ENCODE results near the gene CARMIL1.

The CARMIL1 gene

DNA sequence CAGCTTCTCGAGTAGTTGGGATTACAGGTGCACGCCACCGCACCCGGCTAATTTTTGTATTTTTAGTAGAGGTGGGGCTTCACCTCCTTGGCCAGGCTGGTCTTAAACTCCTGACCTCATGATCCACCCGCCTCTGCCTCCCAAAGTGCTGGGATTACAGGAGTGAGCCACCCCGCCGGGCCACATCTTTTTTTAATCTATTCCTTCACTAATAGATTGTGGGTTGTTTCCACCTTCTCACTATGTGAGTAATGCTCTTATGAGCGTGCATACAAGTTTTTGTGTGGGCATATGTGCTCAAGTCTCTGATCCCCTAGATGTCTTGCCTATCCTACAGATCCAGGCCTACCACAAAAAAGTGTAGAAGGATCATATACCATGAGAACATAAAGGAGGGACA lies 30.7 kb downstream of the CARMIL1 start:
- no peak for DNase-seq (ENCODE audit: low read depth in 2 of 2)

DNA sequence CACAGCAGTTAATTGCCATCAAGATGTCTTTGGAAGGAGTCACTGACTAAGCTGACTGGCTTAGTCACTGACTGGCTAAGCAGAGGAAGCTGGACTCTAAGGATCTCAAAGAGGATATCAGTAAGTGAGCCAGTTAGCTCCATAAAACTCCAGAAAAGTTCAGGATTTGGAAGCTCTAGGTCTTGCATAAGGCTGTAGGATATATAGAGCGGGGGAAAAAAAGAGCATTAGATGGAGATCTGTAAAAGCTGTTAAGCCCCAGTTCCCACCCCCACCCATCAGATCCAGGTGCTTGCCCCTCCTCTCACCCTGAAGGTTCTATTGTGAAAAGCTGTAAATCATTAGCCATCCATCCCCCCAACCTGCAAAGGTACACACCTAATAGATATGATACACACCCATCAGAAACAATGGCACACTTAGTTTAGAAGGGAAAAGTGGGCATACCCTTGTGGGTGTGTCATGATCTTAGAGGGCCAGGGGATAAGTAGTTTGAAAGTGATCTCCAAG lies 32.2 kb downstream of the CARMIL1 start:
- no peak for DNase-seq (ENCODE audit: low read depth in 2 of 2)

DNA sequence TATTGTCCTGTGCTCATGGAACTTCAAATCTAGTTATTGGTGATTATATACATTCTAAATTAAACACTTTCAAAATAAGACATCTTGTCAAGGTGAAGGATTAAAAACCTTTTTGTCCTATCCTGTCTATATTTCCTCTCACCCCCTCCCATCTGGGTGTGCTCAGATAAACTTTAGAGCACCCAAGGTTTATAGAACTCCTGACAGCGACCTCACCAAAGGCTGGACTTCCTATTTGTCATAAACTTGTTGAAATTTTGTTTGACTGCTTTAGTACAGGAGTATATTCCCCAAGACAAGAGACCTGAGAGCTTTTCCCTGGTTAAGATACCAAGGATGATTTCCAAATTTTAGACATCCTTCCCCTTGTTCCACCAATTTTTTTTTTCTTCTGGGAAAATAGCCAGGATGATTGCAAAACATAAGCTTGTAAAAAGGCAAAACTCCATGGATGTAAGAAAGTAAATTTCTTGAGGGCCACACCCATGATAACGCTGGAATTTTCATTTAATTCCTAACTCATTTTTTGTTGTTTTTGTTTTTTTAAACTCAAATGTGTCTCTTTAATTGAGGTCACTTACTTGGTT lies 33.0 kb downstream of the CARMIL1 start:
- DNase-seq (ENCODE audit: low read depth in 2 of 2): peak; percentile 64 to 67

DNA sequence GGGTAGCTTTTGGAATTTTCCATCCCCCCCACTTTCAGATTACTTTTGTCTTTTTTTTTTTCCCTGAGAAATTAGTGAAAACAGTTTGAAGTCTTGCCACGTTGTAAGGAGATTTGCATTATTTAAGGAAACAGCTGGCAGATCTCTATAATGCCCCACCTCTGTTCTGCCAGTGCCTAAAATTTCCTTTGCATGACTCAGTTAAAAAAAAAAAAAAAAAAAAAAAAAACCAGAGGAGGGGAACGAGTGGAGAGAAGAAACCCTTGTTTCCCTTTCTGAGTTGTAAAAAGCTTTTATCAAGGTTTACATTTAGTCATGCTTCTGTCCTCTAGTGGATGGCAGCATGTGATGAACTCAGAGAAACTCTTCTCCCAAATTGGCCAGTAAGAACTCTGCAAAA lies 33.5 kb downstream of the CARMIL1 start:
- DNase-seq (ENCODE audit: low read depth in 2 of 2): no peak

DNA sequence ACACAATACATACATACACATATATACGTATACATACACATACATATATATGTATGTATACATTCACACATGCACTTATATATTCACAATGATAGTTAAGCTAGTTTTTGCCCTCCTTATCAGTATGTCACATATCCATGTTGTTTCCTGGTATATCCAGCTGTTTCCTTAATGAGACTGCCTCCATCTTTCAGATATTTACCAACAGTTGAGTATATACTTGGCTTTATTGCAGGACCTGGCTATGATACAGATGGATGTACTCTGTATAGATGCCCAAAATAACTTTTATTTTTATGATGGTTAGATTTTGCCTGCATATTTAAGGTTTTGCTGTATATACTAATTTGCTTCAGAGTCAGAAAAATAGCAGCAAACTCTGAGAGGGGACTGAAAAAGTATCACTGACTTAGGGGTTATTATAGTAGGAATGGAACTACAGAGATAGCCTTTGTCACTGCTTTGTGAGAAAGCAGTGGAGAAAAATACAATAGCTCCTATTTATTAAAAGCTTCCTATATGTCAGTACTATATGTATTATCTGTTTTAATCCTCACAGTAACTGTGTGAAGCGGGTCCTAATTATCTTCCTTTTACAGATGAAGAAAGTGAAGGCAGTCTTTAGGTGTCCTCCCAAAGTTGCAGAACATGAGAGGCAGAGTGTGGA lies 35.5 kb downstream of the CARMIL1 start:
- no peak for DNase-seq (ENCODE audit: low read depth in 2 of 2)

DNA sequence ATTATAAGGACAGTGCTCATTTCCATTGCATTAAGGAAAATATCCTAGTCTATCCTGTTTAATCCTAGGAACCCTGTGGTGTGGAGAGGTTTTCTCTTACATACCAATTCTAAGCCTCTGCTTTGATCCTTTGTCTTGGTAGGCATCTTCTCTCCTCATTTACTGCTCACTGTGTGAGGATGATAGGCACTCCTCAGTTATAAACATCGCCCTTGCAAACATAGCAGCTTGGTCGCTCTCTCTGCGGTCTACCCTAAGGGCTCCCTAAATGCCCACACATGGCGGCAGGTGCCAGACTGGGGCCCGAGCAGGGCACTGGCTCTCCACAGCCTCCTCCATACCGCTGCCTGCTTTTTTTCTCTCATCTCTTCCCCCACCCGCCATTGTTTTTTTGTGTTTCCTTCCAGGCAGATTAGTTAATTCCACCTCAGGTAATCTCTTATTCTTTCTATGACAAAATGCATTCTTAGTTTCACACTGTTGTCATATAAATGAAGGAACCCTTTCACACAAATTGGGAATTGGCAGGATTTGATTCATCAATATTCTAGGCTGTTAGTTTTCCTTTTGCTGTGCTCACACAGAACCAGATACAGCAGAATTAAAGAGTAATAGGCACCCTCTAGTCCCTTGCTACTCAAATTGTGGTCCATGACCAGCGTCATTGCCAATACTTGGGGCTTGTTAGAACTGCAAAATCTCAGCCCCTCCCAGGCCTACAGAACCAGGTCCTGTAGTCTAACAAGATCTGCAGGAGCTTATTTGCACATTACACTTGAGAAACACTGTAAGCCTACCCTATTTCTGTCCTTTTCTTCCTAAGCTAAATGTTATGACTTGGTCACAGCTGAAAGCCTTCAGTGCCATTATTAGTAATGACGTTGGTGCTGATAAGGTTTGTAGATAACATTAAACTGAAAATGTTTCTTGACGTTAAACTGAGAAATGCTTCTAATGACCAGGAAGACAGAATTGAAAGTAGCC lies 36.3 kb downstream of the CARMIL1 start:
- DNase-seq (ENCODE audit: low read depth in 2 of 2): no peak

DNA sequence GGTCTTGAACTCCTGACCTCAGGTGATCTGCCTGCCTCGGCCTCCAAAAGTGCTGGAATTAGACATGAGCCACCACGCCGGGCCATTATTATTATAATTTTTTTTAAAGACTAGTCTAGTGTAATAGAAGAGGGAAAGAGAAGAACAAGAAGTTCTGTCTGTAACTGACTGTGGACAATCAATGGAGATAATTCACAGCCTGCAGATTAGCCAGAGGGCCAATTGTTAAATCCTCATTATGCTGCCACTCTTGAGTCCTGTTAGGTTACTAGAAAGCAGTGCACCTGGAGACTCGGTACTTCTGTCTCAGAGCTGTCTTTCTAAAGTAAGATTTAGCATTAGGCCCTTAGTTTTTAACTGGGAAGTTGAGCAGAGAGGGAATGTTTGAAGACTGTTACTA lies 37.5 kb downstream of the CARMIL1 start:
- no peak for DNase-seq (ENCODE audit: low read depth in 2 of 2)

DNA sequence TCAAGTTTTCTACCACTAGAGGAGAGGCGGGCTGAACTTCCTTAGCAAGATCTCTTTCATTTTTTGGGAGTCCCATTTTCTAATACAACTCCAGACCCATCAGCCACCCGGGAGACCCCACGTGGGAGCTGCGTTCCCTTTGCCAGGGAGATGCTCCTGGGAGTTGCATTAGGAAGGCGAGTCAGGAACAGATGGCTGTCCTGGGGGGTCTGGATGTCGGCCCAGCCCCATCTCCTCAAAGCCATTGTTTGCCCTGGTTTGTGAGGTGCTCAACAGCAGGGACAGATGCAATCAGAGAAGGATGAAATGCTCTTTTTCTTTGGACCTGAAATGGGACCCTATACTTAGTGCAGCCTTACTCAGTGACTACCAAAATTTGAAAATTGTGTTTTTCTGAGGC lies 39.4 kb downstream of the CARMIL1 start:
- no peak for DNase-seq (ENCODE audit: low read depth in 2 of 2)

DNA sequence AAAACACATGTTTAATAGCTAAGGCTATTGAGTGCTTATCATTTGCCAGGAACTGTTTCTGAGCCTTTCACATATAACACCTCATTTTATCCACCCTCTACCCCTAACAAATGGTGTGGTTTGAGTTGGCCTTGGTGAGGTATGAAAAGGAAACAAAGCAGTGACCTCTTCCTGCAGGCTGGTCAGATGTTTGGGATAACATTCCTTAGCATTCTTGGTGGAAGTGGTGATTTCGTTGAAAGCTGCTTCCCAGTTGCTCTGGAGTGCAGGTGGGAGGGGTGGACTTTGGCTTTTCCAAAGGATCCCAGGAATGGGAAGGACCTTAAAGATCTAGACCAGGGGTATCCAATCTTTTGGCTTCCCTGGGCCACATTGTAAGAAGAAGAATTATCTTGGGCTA lies 41.3 kb downstream of the CARMIL1 start:
- DNase-seq (ENCODE audit: low read depth in 2 of 2): no peak

DNA sequence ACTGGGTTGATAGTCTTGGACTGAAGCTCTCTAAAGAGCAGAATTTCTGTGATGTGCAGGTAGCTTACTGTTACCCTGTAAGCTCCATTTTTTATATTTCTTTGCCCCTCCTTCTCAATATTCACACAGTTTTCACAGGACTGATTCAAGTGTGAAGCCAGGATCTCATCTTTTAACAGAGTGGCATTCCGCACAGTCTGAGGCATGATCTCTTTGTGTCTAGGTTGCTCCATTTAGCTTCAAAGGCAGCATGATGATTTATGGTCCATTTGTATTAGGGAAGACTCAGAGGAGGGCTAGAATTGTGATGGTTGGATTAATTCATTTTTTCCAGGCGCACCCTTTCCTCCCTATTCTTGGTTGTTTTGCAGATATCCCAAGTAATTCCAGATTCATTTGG lies 43.5 kb downstream of the CARMIL1 start:
- DNase-seq (ENCODE audit: low read depth in 2 of 2): no peak

DNA sequence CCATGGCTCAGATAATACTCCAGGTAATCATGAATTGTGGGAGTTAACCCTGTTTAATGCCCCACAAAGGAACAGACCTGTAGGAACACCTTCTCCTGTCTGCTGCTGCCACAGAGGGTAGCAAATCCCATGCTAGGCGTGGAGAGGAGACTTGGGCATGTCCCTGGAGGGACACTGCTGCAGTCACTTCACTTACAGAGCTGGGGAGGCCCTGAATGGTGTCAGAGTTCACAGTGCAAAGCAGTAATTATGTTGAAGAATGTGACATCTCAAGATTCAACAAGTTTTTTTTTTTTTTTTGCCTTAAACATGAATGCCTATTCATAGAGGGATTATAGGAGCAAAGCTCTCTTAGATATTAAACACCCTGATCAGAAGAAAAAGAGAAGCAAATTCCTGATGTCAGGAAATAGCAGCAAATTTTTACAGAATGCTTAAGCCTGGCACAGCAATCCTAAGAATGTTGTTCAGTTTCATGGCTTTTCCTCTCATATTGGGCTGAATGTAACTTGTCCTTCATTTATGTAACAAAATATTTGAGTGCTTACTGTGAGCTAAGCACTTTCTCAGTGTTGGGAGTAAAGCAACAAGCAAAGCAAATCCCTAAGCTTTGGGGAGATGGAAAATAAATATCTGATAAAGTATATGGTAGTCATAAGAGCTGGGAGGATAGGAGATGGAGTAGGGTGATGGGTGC lies 45.0 kb downstream of the CARMIL1 start:
- no peak for DNase-seq (ENCODE audit: low read depth in 2 of 2)

DNA sequence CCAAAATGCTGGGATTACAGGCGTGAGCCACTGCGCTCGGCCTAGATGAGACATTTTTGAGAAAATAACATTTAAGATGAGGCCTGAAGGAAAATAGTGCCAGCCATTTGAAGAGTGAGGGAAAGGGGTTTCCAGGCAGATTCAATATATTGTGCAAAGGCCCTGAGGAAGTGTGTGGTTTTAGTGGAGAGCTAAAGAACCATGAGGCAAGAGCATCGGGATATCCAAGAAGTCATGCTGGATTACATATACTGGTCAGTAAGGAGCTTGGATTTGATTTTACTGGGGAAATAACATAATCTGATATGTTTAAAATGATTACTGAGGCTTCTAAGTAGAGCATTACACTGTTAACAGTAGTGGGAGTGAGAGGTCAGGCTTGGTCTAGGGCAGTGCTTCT lies 47.0 kb downstream of the CARMIL1 start:
- no peak for DNase-seq (ENCODE audit: low read depth in 2 of 2)

DNA sequence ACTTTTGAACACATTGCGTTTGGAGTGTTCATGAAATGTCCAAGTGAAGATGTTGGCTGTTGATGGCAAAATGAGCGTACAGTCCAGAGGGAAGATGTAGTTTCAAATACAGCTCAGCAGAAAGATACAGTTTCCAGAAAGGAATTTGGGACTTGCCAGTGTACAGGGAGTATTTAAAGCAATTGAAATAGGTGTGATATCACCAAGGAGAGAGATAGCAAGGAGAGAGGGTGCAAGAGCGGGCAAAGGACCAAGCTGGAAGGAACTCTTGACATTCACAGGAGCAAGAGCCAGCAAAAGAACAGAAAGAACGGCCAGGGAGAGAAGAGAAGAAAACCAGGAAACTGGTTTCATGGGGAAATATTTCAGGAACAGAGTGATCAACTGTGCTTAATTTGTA lies 47.8 kb downstream of the CARMIL1 start:
- DNase-seq (ENCODE audit: low read depth in 2 of 2): no peak

DNA sequence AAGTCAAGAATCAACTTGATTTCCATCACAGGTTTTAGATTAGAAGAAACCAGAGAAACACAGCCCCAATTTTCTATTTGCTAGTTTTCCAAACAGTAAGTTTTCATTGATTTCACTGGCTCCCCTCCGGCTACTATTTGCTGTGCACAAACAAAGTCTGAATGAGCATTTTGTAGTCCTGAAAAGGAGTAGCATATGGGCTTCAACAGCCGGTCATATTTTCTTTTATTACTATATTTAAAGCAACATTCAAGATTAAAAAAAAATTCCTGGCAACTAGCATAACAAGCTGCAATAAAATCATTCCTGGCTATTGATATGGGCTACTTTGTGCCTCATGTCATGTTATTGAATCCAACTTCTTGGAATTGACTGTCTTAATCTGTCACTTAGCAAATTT lies 48.3 kb downstream of the CARMIL1 start:
- no peak for DNase-seq (ENCODE audit: low read depth in 2 of 2)

DNA sequence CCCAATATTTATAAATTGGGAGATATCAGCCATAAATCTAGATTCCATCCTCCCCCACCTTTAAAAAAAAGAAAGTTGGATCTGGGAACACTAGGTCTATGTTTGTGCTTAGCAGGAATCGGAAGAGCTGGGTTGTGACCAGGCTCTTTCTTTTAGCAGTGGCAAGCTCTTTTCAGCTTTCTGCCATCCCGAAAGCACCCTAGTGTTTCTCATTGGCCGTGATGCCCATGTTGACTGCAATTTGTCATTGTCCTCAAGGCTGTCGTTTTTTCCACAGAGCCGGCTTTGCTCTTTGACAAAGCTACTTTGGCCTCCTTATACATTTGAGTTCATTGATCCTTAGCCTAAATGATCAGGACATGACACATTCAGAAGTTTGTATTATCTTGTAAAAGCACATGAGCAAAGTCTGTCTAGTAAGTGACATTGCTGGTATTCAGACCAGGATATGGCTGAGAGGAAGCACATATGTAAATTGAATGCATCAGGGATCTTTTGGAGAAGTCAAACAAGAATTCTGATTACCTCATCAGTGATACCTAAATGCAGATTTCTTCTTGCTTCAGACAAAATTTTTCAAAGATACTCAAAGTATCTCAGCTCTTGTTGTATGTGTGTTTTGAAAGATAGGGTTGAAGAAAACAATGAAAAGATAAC lies 50.1 kb downstream of the CARMIL1 start:
- no peak for DNase-seq (ENCODE audit: low read depth in 2 of 2)

DNA sequence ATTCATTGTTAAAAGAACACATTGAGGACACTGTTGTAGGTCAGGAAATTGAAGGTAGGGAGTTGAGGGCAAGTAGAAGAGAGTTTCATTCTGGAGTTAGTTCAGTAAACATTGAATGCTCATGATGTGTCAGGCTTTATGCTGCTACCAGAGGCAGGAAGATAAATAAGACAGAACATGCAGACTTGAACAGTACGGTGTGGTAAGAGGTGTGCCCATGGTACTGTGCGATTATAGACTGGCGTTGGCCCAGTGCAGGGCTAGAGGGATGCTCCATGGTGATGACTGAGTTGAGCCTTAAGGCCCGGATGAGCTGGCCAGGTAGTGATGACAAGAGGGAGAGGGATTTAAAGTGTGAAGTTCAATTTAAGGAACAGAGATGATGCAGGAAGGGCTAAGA lies 50.8 kb downstream of the CARMIL1 start:
- DNase-seq (ENCODE audit: low read depth in 2 of 2): no peak

DNA sequence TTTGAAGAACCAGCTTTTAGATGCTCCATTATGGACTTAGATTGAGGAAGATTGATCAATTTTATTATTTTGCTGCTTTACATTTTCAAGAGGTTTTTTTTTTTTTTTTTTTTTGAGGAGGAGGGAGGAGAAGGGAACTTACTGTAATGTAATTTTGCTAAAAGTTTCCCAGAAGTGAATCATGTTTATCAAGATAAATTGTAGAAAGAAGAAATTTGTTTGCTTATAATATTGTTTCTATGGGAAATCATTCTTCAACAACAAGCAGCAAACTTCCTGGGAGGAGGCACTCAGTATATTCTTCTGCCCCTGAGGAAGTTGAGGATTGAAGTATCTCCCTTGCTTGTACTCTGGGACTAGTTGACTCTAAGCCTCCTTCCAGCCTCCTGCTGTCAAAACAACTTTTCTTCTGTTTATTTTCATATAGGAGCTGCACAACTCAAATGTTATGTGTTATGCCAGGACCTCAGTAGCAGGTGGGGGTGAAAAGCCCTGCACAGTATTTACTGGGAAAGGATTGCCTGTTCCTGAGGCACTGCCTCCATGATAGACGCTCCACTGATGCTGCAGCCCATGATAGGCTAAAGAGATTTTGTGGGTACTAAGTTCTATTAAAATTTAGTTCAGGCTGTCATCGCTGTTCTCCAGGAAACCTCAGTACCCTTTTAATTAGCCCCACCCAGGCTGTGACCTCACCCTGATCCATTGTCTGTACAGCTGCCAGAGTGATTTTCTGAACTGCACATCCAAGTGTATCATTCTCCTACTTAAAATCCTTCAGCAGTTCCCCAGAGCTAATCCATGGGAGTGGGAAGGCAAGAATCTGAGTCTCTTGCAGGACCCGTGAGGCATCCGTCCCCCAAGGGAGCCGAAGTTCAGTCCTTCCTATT lies 51.9 kb downstream of the CARMIL1 start:
- DNase-seq (ENCODE audit: low read depth in 2 of 2): no peak

DNA sequence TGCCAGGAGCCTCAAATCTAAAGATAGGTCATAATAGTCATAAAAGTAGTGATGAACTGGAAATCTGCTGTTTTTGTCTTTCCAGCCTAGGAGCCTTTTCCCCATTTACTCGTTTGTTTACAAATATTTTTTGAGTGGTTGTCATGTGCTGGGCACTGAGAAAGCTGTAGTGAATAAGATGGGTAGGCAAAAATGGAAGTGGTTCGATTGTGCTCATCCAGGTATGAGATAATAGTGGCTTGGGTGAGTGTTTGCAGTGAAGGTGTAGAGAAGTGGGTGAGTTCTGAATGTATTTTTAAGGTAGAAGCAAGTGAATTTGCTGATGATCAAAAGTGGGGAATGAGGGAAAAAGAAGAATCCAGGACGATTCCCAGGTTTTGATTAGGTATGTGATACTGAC lies 53.0 kb downstream of the CARMIL1 start:
- no peak for DNase-seq (ENCODE audit: low read depth in 2 of 2)

DNA sequence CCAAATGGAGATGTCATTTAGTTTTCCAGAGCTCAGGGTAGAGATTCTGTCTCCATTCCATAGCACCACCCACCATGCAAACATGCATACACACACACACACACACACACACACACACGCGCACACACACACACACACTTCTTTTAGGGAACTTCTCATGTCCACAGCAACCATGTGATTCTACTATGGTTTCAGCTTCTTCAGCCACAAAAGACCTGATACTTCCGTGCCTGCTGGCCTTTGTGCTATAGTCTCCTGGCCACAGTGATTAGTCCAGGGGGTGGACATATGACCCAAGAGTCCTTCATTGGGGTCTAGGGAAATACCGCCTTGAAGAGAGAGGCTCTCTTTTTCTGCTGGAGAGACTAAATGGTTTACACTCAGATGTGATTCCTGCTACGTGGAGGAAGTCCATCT lies 53.5 kb downstream of the CARMIL1 start:
- no peak for DNase-seq (ENCODE audit: low read depth in 2 of 2)

DNA sequence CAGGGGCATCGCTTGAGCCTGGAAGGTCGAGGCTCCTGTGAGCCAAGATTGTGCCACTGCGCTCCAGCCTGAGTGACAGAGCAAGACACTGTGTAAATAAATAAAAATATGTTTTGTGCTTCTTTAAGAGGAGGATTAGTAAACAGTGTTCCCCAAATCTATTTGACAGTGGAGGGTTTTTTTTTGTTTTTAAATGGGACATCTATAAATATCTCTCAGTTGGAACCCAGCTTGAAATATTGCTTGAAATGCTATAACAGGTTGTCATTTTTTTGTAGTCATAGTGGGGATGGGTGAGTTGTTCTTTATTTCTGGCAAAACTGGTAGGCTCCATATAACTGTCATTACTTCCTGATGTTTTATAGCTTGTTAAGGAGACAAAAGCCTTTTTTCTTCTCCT lies 54.3 kb downstream of the CARMIL1 start:
- no peak for DNase-seq (ENCODE audit: low read depth in 2 of 2)
